ENCODE results near the gene APP.

DNA sequence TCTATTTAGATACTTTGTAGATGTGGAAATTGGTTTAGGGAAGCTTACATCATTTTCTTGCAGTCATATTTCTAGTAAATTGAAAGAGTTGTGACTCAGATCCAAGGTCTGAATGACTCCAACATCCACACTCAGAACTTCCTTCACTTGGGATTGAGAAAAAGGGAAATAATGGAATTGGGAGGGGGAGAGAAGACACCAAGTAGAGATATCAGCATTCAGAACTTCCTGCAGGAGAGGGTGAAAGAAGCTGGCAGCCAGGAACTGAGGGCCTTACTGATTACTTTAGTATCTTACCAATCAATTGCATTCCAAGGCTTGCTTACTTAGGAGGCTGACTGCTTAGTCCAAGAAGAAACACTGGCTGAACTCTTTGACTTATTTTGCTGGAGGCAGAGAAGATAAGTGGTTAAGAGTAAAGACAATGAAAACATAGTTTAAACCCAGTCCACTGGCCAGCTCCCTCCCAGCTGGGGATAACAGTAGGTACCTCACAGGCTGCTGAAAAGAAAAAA lies 21.7 kb downstream of the APP start:
- TF ChIP-seq, protein P1, sequence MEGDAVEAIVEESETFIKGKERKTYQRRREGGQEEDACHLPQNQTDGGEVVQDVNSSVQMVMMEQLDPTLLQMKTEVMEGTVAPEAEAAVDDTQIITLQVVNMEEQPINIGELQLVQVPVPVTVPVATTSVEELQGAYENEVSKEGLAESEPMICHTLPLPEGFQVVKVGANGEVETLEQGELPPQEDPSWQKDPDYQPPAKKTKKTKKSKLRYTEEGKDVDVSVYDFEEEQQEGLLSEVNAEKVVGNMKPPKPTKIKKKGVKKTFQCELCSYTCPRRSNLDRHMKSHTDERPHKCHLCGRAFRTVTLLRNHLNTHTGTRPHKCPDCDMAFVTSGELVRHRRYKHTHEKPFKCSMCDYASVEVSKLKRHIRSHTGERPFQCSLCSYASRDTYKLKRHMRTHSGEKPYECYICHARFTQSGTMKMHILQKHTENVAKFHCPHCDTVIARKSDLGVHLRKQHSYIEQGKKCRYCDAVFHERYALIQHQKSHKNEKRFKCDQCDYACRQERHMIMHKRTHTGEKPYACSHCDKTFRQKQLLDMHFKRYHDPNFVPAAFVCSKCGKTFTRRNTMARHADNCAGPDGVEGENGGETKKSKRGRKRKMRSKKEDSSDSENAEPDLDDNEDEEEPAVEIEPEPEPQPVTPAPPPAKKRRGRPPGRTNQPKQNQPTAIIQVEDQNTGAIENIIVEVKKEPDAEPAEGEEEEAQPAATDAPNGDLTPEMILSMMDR (IDR thresholded peaks at IDR 0.05; ENCODE audit: borderline replicate concordance, extremely low read depth, low read length, poor library complexity, severe bottlenecking): no peak
- TF ChIP-seq EZH2 (IDR thresholded peaks at IDR 0.05; ENCODE audit: borderline replicate concordance, low read depth, low read length, severe bottlenecking): no peak
